Stimulated activated CD8-positive, alpha-beta memory T cell treated with anti-CD3 and anti-CD28 coated beads, Interleukin-7, amount 100 ng/mL, for 24 hours (primary cell): Measurements from ENCODE around the gene SCN8A.
"Not testable (repeated sequence)": the region's sequence is repeated elsewhere in the genome, so short reads cannot be mapped to it uniquely, and the experiment has no call there.

Source experiments
- DNase-seq: peaks from one replicate; pipeline ENCODE4 v3.0.0-alpha.2; 2020; ENCODE audit warnings: low read depth

SCN8A gene

GRCh38 chr12:51625370-51625769 is 34.3 kb downstream of the SCN8A start:
- DNase-seq = no peak

GRCh38 chr12:51626115-51626514 is 35.1 kb downstream of the SCN8A start:
- no peak for DNase-seq

- no peak for DNase-seq
These were observed 35.6 kb downstream of the SCN8A start for GRCh38 chr12:51626629-51627028.

GRCh38 chr12:51630256-51630880 is 39.3 kb downstream of the SCN8A start:
- no peak for DNase-seq

- no peak for DNase-seq
These were observed 40.0 kb downstream of the SCN8A start for GRCh38 chr12:51630986-51631385.

GRCh38 chr12:51631591-51631990 is 40.6 kb downstream of the SCN8A start:
- no peak for DNase-seq

- no peak for DNase-seq
These were observed 41.6 kb downstream of the SCN8A start for GRCh38 chr12:51632623-51633022.

- no peak for DNase-seq
These were observed 44.3 kb downstream of the SCN8A start for GRCh38 chr12:51635346-51635745.

- DNase-seq = no peak
These were observed 45.5 kb downstream of the SCN8A start for GRCh38 chr12:51636581-51636980.

GRCh38 chr12:51636986-51637385 is 46.0 kb downstream of the SCN8A start:
- no peak for DNase-seq

- DNase-seq = no peak
These were observed 48.3 kb downstream of the SCN8A start for GRCh38 chr12:51639361-51639760.

- DNase-seq = no peak
These were observed 51.3 kb downstream of the SCN8A start for GRCh38 chr12:51642286-51642685.

GRCh38 chr12:51643951-51644350 is 52.9 kb downstream of the SCN8A start:
- DNase-seq = no peak

- DNase-seq = not testable (repeated sequence)
These were observed 53.7 kb downstream of the SCN8A start for GRCh38 chr12:51644691-51645090.

- DNase-seq = no peak
These were observed 54.9 kb downstream of the SCN8A start for GRCh38 chr12:51645961-51646360.

GRCh38 chr12:51647647-51648046 is 56.6 kb downstream of the SCN8A start:
- DNase-seq = no peak

- no peak for DNase-seq
These were observed 62.4 kb downstream of the SCN8A start for GRCh38 chr12:51653431-51653830.

GRCh38 chr12:51661199-51661598 is 70.2 kb downstream of the SCN8A start:
- no peak for DNase-seq

- DNase-seq = no peak
These were observed 70.8 kb downstream of the SCN8A start for GRCh38 chr12:51661836-51662235.

GRCh38 chr12:51662728-51663154 is 71.7 kb downstream of the SCN8A start:
- no peak for DNase-seq

- no peak for DNase-seq
These were observed 72.4 kb downstream of the SCN8A start for GRCh38 chr12:51663390-51663789.

GRCh38 chr12:51666696-51667095 is 75.7 kb downstream of the SCN8A start:
- no peak for DNase-seq

GRCh38 chr12:51667269-51667668 is 76.2 kb downstream of the SCN8A start:
- DNase-seq = no peak

GRCh38 chr12:51669271-51669670 is 78.2 kb downstream of the SCN8A start:
- DNase-seq = no peak

GRCh38 chr12:51669996-51670395 is 79.0 kb downstream of the SCN8A start:
- no peak for DNase-seq
